ENCODE measurements around the gene ERCC6L2.

DNA sequence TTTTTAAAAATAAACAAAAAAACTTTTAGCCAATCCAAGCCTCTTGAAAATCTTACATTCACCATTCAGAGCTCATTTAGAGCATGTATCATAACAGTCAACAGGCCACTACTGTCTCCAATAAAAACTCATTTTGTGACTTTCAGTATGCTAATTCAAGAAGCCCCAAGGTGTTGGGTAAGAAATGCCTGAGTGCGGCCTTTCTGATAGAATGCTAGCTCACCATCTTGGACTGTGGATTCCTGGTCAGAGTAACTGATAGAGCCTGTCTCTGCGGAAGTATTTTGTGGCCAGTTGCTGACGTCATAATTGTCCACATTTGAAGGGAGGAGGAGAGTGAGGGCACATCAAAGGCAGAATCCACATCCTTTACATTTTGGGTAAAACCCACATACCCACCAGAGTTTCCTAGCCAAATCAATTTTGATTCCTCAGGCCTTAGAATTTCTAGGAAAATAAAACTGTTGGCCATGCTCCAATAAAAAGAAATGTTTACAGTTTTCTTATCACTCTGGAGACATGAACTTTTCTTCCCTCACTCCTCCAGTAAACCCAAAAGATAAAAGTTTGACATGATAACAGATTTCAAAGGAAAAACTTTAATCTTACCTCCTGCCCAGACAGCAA, 41.1 kb upstream of the ERCC6L2 start:
- TF ChIP-seq TBL1XR1 (IDR thresholded peaks at IDR 0.05; ENCODE audit: low read depth, low read length) (no peak), IRF5 (IDR thresholded peaks at IDR 0.05; ENCODE audit: borderline replicate concordance) (no peak), MYC (IDR thresholded peaks at IDR 0.05; ENCODE audit: insufficient read depth, insufficient read length, insufficient replicate concordance, low read length, severe bottlenecking) (no peak)

Data from GM12878 (cell line).